ENCODE measurements around the gene CDO1.
"Not testable (repeated sequence)": the region's sequence is repeated elsewhere in the genome, so short reads cannot be mapped to it uniquely, and the experiment has no call there.

Gene CDO1

DNA sequence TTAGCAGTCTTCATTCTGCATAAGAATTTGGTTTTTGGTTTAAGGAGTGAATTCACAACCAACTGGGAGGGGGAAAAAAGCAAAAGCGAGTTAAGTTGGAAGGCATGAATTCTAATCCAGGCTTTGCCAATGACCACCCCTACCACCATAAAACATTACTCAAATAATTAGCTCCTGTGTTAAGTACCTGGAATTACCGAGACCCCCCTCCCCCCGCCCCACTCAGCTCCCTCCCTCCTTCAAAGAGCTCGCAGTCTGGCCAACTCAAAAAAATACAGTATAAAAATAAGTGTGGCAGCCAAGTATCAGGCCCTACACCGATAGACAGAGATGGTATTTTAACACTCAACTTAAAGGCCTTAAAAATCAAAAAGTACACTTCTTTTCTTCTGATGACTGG is 24.4 kb upstream of the CDO1 start:
- Histone ChIP-seq H3K27me3 (replicated peaks) (no peaks in the 10 kb centered on the region), H3K36me3 (replicated peaks) (peaks cover 6% of the 10 kb centered on the region), H3K27ac (peak overlapping the region; percentile 88), H3K4me3 (ENCODE audit: low read depth, low read length) (peak overlapping the region; percentile 86)
- in situ Hi-C loops (cut with HindIII; ENCODE audit: low pct_ligation_motif_present, low sequenced_read_pairs): no loop called here
- no peak for TF ChIP-seq CTCF (IDR thresholded peaks at IDR 0.05; ENCODE audit: low read depth, low read length, missing control alignments)
- no peak for DNase-seq

GRCh38 chr5:115838885-115839518 is 22.5 kb upstream of the CDO1 start:
- DNase-seq: no peak
- TF ChIP-seq CTCF (IDR thresholded peaks at IDR 0.05; ENCODE audit: low read depth, low read length, missing control alignments): peak; percentile 42
- Histone ChIP-seq H3K36me3 (replicated peaks) (peaks cover 22% of the 10 kb centered on the region), H3K27me3 (replicated peaks) (no peaks in the 10 kb centered on the region), H3K4me3 (ENCODE audit: low read depth, low read length) (peak overlapping the region; percentile 15), H3K27ac (no peak overlapping the region)
- in situ Hi-C loops (cut with HindIII; ENCODE audit: low pct_ligation_motif_present, low sequenced_read_pairs): no loop called here

DNA sequence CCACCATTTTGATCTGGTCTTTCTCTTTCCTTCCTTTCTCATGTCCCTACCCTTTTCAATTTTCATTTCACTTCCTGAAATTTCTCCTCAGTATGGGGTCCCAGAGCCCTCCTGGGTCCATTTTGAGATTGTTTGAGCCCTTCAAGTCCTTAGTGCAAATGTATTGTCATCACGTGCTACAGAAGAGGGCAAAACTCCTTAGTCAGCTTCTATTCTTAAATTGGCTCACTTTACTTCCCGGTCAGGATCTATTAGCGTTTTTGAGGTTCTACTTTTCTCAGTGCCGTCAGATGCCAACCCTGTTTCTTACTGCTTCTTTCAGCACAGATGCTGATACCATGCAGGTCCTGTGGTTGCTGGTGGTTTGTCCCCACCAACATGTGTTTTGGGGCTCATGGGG is 19.0 kb upstream of the CDO1 start:
- TF ChIP-seq CTCF (IDR thresholded peaks at IDR 0.05; ENCODE audit: low read depth, low read length, missing control alignments): no peak
- in situ Hi-C loops (cut with HindIII; ENCODE audit: low pct_ligation_motif_present, low sequenced_read_pairs): no loop called here
- no peak overlapping the region for H3K27ac ChIP-seq
- H3K4me3 ChIP-seq (ENCODE audit: low read depth, low read length): no peak overlapping the region
- no peaks in the 10 kb centered on the region for H3K27me3 ChIP-seq (replicated peaks)
- DNase-seq: no peak
- peaks cover 38% of the 10 kb centered on the region for H3K36me3 ChIP-seq (replicated peaks)

DNA sequence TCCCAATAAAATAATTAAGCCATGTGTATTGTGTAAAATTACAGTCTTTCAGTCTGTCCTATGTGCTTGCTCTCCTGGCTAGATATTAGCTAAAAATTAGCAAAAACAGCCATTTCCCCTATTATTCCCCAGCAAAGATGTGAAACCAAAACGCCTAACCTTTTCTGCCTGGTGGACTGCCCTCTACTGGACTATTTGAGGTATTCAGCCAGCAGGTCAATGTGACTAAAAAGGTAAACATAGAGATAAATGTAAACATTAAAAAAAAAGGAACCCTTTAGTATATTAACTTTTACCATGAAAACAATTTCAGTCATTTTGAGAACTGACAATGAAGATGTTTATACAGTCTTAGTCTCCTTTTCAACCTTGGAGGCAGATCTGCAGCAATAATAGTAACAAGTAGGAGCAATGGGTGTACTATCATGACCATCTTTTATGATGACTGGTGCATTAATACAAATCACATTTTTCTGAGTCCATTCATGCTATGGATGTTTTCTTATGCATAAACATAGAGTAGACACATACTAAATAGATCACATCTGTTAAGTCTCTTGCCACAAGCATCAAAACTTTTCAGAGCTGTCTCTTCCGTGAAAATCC is 14.8 kb upstream of the CDO1 start:
- H3K36me3 ChIP-seq (replicated peaks): peaks cover 41% of the 10 kb centered on the region
- in situ Hi-C loops (cut with HindIII; ENCODE audit: low pct_ligation_motif_present, low sequenced_read_pairs): no loop called here
- peak; percentile 86 for TF ChIP-seq CTCF (IDR thresholded peaks at IDR 0.05; ENCODE audit: low read depth, low read length, missing control alignments)
- no peak overlapping the region for H3K27ac ChIP-seq
- no peak overlapping the region for H3K4me3 ChIP-seq (ENCODE audit: low read depth, low read length)
- no peaks in the 10 kb centered on the region for H3K27me3 ChIP-seq (replicated peaks)
- no peak for DNase-seq

GRCh38 chr5:115829913-115830312 is 13.5 kb upstream of the CDO1 start:
- no peak overlapping the region for H3K4me3 ChIP-seq (ENCODE audit: low read depth, low read length)
- in situ Hi-C loops (cut with HindIII; ENCODE audit: low pct_ligation_motif_present, low sequenced_read_pairs): no loop called here
- no peak overlapping the region for H3K27ac ChIP-seq
- no peaks in the 10 kb centered on the region for H3K27me3 ChIP-seq (replicated peaks)
- peaks cover 30% of the 10 kb centered on the region for H3K36me3 ChIP-seq (replicated peaks)
- DNase-seq: no peak
- TF ChIP-seq CTCF (IDR thresholded peaks at IDR 0.05; ENCODE audit: low read depth, low read length, missing control alignments): no peak

DNA sequence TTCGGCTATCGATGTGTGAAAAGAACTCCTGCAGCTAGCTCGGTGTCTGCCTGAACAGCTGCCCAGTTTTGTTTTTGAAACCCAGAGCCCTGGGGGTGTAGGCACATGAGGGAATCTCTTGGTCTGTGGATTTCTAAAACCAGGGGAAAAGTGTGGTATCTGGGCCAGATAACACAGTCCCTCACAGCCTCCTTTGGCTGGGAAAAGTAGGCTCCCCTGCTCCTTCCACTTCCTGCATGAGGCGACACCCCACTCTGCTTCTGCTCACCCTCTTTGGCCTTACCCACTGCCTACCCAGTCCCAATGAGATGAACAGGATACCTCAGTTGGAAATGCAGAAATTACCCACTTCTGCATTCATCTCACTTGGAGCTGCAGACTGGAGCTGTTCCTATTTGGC is 9.5 kb upstream of the CDO1 start:
- no peak for TF ChIP-seq CTCF (IDR thresholded peaks at IDR 0.05; ENCODE audit: low read depth, low read length, missing control alignments)
- no peak overlapping the region for H3K27ac ChIP-seq

DNA sequence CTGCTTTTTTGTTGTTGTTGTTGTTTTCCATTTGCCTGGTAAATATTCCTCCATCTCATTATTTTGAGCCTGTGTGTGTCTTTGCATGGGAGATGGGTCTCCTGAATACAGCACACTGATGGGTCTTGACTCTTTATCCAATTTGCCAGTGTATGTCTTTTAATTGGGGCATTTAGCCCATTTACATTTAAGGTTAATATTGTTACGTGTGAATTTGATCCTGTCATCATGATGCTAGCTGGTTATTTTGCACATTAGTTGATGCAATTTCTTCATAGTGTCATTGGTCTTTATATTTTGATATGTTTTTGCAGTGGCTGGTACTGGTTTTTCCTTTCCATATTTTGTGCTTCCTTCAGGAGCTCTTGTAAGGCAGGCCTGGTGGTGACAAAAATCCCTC is 8.5 kb upstream of the CDO1 start:
- H3K27ac ChIP-seq; DNase-seq; H3K27me3 ChIP-seq (replicated peaks); H3K4me3 ChIP-seq (ENCODE audit: low read depth, low read length); H3K36me3 ChIP-seq (replicated peaks); in situ Hi-C loops (cut with HindIII; ENCODE audit: low pct_ligation_motif_present, low sequenced_read_pairs): not testable (repeated sequence)

More for the DNA sequence above, 9.5 kb upstream of the CDO1 start:
- H3K4me3 ChIP-seq (ENCODE audit: low read depth, low read length): no peak overlapping the region
- no peaks in the 10 kb centered on the region for H3K27me3 ChIP-seq (replicated peaks)
- peaks cover 9% of the 10 kb centered on the region for H3K36me3 ChIP-seq (replicated peaks)
- in situ Hi-C loops (cut with HindIII; ENCODE audit: low pct_ligation_motif_present, low sequenced_read_pairs): no loop called here
- no peak for DNase-seq

All from brain microvascular endothelial cell (primary cell).